Measurements from ENCODE around the gene PLEKHA7. TPM values are rescaled to one million over a fixed set of nuclear protein-coding genes. Genes with fewer than 3 reads are reported as not detected.
"Not testable (repeated sequence)": the region's sequence is repeated elsewhere in the genome, so short reads cannot be mapped to it uniquely, and the experiment has no call there.

PLEKHA7 gene
- total RNA-seq, 1 donor from 2014 or later, result 77.1 TPM

- TF ChIP-seq, protein P1, sequence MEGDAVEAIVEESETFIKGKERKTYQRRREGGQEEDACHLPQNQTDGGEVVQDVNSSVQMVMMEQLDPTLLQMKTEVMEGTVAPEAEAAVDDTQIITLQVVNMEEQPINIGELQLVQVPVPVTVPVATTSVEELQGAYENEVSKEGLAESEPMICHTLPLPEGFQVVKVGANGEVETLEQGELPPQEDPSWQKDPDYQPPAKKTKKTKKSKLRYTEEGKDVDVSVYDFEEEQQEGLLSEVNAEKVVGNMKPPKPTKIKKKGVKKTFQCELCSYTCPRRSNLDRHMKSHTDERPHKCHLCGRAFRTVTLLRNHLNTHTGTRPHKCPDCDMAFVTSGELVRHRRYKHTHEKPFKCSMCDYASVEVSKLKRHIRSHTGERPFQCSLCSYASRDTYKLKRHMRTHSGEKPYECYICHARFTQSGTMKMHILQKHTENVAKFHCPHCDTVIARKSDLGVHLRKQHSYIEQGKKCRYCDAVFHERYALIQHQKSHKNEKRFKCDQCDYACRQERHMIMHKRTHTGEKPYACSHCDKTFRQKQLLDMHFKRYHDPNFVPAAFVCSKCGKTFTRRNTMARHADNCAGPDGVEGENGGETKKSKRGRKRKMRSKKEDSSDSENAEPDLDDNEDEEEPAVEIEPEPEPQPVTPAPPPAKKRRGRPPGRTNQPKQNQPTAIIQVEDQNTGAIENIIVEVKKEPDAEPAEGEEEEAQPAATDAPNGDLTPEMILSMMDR (IDR thresholded peaks at IDR 0.05; ENCODE audit: unreplicated experiment), result no peak
- H3K27ac Mint-ChIP-seq, result no peak overlapping the region
- H3K4me3 Mint-ChIP-seq (ENCODE audit: low read depth), result no peak overlapping the region
- H3K36me3 Mint-ChIP-seq (ENCODE audit: insufficient read depth), result peaks cover 4% of the 10 kb centered on the region
- no peak for DNase-seq (ENCODE audit: low spot score, unreplicated experiment)
- H3K9me3 Mint-ChIP-seq (ENCODE audit: low read depth), result no peaks in the 10 kb centered on the region
- peaks cover 40% of the 10 kb centered on the region for H3K4me1 Mint-ChIP-seq (ENCODE audit: low read depth)
- H3K27me3 Mint-ChIP-seq, result no peaks in the 10 kb centered on the region
Measured at GRCh38 chr11:16964501-16964900, 49.7 kb downstream of the PLEKHA7 start.

DNA sequence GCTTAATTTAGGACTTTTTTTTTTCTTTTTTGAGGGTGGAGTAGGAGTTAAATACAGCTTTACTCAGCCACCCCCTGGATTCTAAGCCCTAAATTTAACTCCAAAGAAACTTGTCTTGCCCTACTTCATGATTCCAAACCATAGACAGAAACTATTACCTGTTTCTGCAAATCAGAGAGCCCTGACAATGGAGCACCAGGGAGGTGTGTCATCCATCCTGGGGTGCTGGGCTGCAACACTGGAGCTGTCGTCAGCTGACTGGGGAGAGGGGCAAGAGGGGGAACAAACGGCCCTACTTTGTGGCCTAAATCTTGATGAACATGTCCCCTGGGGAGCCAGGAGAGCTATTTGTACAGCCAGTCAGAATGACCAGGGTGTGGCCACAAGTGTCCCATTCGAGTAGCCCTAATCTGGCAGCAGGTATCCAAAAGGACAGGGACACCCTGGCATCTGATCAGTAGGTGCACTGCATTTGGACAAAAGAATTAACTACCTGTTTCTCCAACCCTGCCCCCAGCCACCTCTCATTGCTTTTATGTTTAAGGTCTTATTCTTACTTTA lies 50.8 kb downstream of the PLEKHA7 start:
- Mint-ChIP-seq H3K36me3 (ENCODE audit: insufficient read depth) (peaks cover 4% of the 10 kb centered on the region), H3K4me3 (ENCODE audit: low read depth) (no peak overlapping the region)
- TF ChIP-seq, protein P1 (IDR thresholded peaks at IDR 0.05; ENCODE audit: unreplicated experiment), result no peak

DNA sequence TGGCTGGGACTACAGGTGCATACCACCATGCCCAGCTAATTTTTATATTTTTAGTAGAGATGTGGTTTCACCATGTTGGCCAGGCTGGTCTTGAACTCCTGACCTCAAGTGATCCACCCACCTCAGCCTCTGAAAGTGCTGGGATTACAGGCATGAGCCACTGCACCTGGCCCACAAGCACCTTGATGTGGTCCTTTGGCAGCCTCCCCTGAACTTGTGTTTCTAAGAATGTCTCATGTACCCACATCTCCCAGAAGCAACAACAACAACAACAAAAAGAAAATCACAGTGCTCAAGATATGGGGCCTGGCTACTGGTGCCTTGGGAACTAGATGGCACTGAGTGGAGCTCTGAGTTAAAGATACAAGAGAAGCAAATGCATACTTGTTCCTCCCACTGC lies 51.6 kb downstream of the PLEKHA7 start:
- not testable (repeated sequence) for DNase-seq (ENCODE audit: low spot score, unreplicated experiment); H3K27ac Mint-ChIP-seq; H3K27me3 Mint-ChIP-seq; H3K36me3 Mint-ChIP-seq (ENCODE audit: insufficient read depth); H3K4me3 Mint-ChIP-seq (ENCODE audit: low read depth); H3K9me3 Mint-ChIP-seq (ENCODE audit: low read depth)
- peaks cover 47% of the 10 kb centered on the region for H3K4me1 Mint-ChIP-seq (ENCODE audit: low read depth)

More for the DNA sequence above, 50.8 kb downstream of the PLEKHA7 start:
- Mint-ChIP-seq H3K4me1 (ENCODE audit: low read depth) (peaks cover 49% of the 10 kb centered on the region), H3K27me3 (no peaks in the 10 kb centered on the region), H3K27ac (no peak overlapping the region), H3K9me3 (ENCODE audit: low read depth) (no peaks in the 10 kb centered on the region)
- no peak for DNase-seq (ENCODE audit: low spot score, unreplicated experiment)

DNA sequence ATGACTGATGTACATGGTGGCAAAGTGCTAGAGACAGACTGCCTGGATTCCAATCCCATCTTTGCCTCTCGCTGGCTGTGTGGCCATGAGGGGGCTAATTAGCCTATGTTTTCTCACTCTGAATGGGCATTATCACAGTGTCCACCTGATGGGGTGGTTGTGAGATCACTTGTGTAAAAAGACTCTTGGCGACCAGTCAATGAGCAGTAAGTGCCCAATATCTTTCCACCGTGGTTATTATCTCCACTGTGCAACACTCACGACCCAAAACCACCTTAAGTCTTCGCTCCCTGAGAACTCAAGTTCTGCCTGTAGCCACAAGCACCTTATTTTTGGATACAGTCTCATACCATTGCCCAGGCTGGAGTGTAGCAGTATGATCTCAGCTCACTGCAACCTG lies 52.1 kb downstream of the PLEKHA7 start:
- Mint-ChIP-seq H3K27ac (peak overlapping the region; percentile 41), H3K4me3 (ENCODE audit: low read depth) (no peak overlapping the region), H3K27me3 (no peaks in the 10 kb centered on the region), H3K36me3 (ENCODE audit: insufficient read depth) (peaks cover 4% of the 10 kb centered on the region), H3K4me1 (ENCODE audit: low read depth) (peaks cover 45% of the 10 kb centered on the region), H3K9me3 (ENCODE audit: low read depth) (no peaks in the 10 kb centered on the region)
- no peak for DNase-seq (ENCODE audit: low spot score, unreplicated experiment)
- TF ChIP-seq, protein P1 (IDR thresholded peaks at IDR 0.05; ENCODE audit: unreplicated experiment), result no peak

DNA sequence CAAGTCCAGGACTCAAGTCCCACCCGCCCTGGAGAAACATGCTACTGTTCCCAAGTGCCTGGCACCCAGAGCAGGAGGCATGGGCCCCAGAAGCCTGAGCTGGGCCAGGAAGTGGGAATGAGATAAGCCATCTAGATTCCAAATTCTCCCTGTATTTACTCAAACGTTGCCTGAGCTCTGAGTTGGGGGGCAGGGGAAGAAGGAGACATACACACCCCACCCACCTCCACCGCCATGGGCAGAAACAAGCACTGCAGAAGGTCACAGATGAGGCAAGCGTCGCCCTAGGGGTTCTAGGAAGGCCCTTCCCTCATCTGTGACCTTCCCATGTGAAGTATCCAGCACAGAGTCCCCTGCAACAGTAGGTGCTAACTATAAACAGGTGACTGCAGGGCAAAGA lies 54.0 kb downstream of the PLEKHA7 start:
- peak overlapping the region; percentile 37 for H3K4me3 Mint-ChIP-seq (ENCODE audit: low read depth)
- DNase-seq (ENCODE audit: low spot score, unreplicated experiment), result no peak
- H3K27me3 Mint-ChIP-seq, result no peaks in the 10 kb centered on the region
- peak overlapping the region; percentile 94 for H3K27ac Mint-ChIP-seq
- peaks cover 49% of the 10 kb centered on the region for H3K4me1 Mint-ChIP-seq (ENCODE audit: low read depth)
- peaks cover 3% of the 10 kb centered on the region for H3K36me3 Mint-ChIP-seq (ENCODE audit: insufficient read depth)
- TF ChIP-seq, protein P1 (IDR thresholded peaks at IDR 0.05; ENCODE audit: unreplicated experiment), result no peak
- H3K9me3 Mint-ChIP-seq (ENCODE audit: low read depth), result no peaks in the 10 kb centered on the region

DNA sequence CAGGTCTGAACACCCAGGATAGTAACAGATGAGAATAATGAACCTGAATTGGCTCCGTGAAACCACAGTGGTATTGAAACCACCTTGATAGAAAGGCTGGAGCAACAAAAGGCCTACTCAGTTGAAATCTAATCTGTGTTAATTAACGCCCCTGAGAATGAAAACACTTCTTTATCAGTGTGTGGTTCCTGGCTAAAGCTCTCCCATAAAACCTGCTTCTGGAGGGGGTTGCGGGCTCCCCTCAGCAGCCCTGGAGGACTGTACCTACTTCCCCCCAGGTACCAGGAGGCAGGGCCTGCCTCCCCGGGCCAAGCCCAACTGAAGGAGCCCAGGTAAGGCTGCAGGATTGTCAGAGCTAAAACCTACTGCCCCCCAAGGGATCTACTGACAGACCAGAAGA lies 54.6 kb downstream of the PLEKHA7 start:
- Mint-ChIP-seq H3K36me3 (ENCODE audit: insufficient read depth) (peaks cover 3% of the 10 kb centered on the region), H3K4me3 (ENCODE audit: low read depth) (peak overlapping the region; percentile 37), H3K9me3 (ENCODE audit: low read depth) (no peaks in the 10 kb centered on the region), H3K27ac (peak overlapping the region; percentile 94), H3K27me3 (no peaks in the 10 kb centered on the region), H3K4me1 (ENCODE audit: low read depth) (peaks cover 51% of the 10 kb centered on the region)
- DNase-seq (ENCODE audit: low spot score, unreplicated experiment), result no peak
- TF ChIP-seq, protein P1 (IDR thresholded peaks at IDR 0.05; ENCODE audit: unreplicated experiment), result no peak
